Endothelial cell of umbilical vein (primary cell): Measurements from ENCODE around the gene CDC42SE2. TPM values are rescaled to one million over a fixed set of nuclear protein-coding genes. Genes with fewer than 3 reads are reported as not detected.

ENCODE experiments used
- BruUV-seq: library from RNA; stranded (reverse); fragments of 400-500 nt; replicated peaks from 2 replicates; lab custom pipeline; 2021; lab: Mats Ljungman, UMichigan
- CTCF ChIA-PET: fragments of 300-600, 350-600 bp; sonication (Branson Sonifier 250); formaldehyde crosslinking; loops from one replicate; lab custom pipeline; 2021; ENCODE audit warnings: antibody characterized with exemption, inconsistent platforms; lab: Charles Lee
- POLR2A ChIA-PET: fragments of 300-600, 350-600 bp; sonication (Branson Sonifier 250); formaldehyde crosslinking; loops from one replicate; lab custom pipeline; 2021; ENCODE audit warnings: antibody characterized with exemption, inconsistent platforms; lab: Charles Lee
- DNase-seq: peaks from one replicate; pipeline ENCODE4 v3.0.0-alpha.2; 2011; ENCODE audit warnings: low read depth, low spot score
- FAIRE-seq: peaks from 2 replicates; lab custom pipeline; 2011; peaks lifted over from hg19 to GRCh38; lab: Jason Lieb, UNC
- H2AFZ ChIP-seq: 2 replicates; pipeline ENCODE4 v1.6.0; 2012; ENCODE audit warnings: low read depth, low read length, control low read depth, inconsistent platforms
- H3K27ac ChIP-seq: 2 replicates; pipeline ENCODE4 v1.5.1; 2011; ENCODE audit warnings: low read depth, mild to moderate bottlenecking, control low read depth, low read length, moderate library complexity; ENCODE audit not compliant: insufficient read depth
- H3K27me3 ChIP-seq, 2 experiments: 2 replicates each; pipeline versions ENCODE4 v1.6.0 to v1.6.1; 2011; ENCODE audit warnings: low read length in 2 of 2, mixed read lengths in 1 of 2; ENCODE audit not compliant: control insufficient read depth in 2 of 2, insufficient read depth in 2 of 2
- H3K36me3 ChIP-seq, 2 experiments: 2 replicates in 1 of 2; 3 replicates in 1 of 2; pipeline ENCODE4 v1.5.1; 2011; ENCODE audit warnings: low read length in 2 of 2, mild to moderate bottlenecking in 1 of 2, moderate library complexity in 1 of 2; ENCODE audit not compliant: control insufficient read depth in 2 of 2, insufficient read depth in 2 of 2; ENCODE audit errors: extremely low read depth in 1 of 2
- H3K4me1 ChIP-seq: 3 replicates; pipeline ENCODE4 v1.5.1; 2011; ENCODE audit warnings: mild to moderate bottlenecking, low read length; ENCODE audit not compliant: control insufficient read depth, insufficient read depth; ENCODE audit errors: extremely low read depth
- H3K4me2 ChIP-seq: 2 replicates; pipeline ENCODE4 v1.6.1; 2011; ENCODE audit warnings: low read length, control low read depth, mixed read lengths; ENCODE audit not compliant: insufficient read depth
- H3K4me3 ChIP-seq, 3 experiments: fragments of 200-600 bp in 1 of 3; sonication (generic), shearing (Covaris generic) in 1 of 3; replicated peaks in 1 of 3; 2 replicates each; pipeline ENCODE4 v1.5.1; 2011 to 2016; ENCODE audit warnings: control low read depth in 3 of 3, low read length in 3 of 3, mild to moderate bottlenecking in 2 of 3, inconsistent platforms in 1 of 3, low read depth in 1 of 3, moderate library complexity in 1 of 3; ENCODE audit not compliant: insufficient read depth in 1 of 3
- H3K79me2 ChIP-seq: 2 replicates; pipeline ENCODE4 v1.6.0; 2012; ENCODE audit warnings: low read length, inconsistent platforms; ENCODE audit not compliant: control insufficient read depth, insufficient read depth
- H3K9ac ChIP-seq: replicated peaks from 2 replicates; pipeline ENCODE3; 2011; ENCODE audit warnings: low read length, control low read depth; ENCODE audit not compliant: insufficient read depth; ENCODE audit errors: extremely low read depth
- H3K9me1 ChIP-seq: replicated peaks from 3 replicates; pipeline ENCODE4 v1.6.0; 2011; ENCODE audit warnings: mild to moderate bottlenecking, low read length; ENCODE audit not compliant: control insufficient read depth, insufficient read depth; ENCODE audit errors: extremely low read depth
- H3K9me3 ChIP-seq: replicated peaks from 2 replicates; pipeline ENCODE4 v1.5.1; 2012; ENCODE audit warnings: low read length, inconsistent platforms; ENCODE audit not compliant: control insufficient read depth, insufficient read depth
- H4K20me1 ChIP-seq: replicated peaks from 2 replicates; pipeline ENCODE3; 2011; ENCODE audit warnings: mild to moderate bottlenecking, low read length; ENCODE audit not compliant: control insufficient read depth, insufficient read depth; ENCODE audit errors: extremely low read depth
- EZH2 ChIP-seq: IDR thresholded peaks from 2 replicates; pipeline ENCODE4 v1.6.1; 2012; ENCODE audit warnings: borderline replicate concordance, low read depth, mild to moderate bottlenecking, moderate library complexity, low read length, inconsistent platforms; ENCODE audit not compliant: severe bottlenecking
- FOS ChIP-seq: IDR thresholded peaks from 2 replicates; pipeline ENCODE4 v1.6.1; 2011; ENCODE audit warnings: mild to moderate bottlenecking, low read length, moderate library complexity, borderline replicate concordance; ENCODE audit not compliant: insufficient read depth
- GATA2 ChIP-seq: IDR thresholded peaks from 2 replicates; pipeline ENCODE4 v1.7.0; 2011; ENCODE audit warnings: low read depth, mild to moderate bottlenecking, moderate library complexity, mixed read lengths, low read length; ENCODE audit not compliant: insufficient read length, insufficient read depth
- JUN ChIP-seq: IDR thresholded peaks from 2 replicates; pipeline ENCODE4 v1.6.1; 2011; ENCODE audit warnings: borderline replicate concordance, low read depth; ENCODE audit not compliant: insufficient read length, insufficient read depth
- MYC ChIP-seq: IDR thresholded peaks from one replicate; pipeline ENCODE4 v1.6.1; 2011; ENCODE audit warnings: mild to moderate bottlenecking, low read depth, low read length
- POLR2A ChIP-seq: IDR thresholded peaks from 2 replicates; pipeline ENCODE4 v1.6.1; 2012; ENCODE audit warnings: low read depth, mild to moderate bottlenecking, control low read depth, low read length
- POLR2AphosphoS5 ChIP-seq: IDR thresholded peaks from 2 replicates; pipeline ENCODE4 v1.6.1; 2012; ENCODE audit warnings: low read depth, mild to moderate bottlenecking, control low read depth, low read length, moderate library complexity; ENCODE audit not compliant: insufficient read depth
- dilution Hi-C: fragments of 300-500 bp; cut with MboI; formaldehyde crosslinking; loops from one replicate; pipeline ENCODE4 v1.15.0; 2019; ENCODE audit warnings: low sequenced_read_pairs; ENCODE audit not compliant: extremely low pct_ligation_motif_present
- intact Hi-C: fragments of 100-400 bp; cut with micrococcal nuclease; formaldehyde crosslinking; loops from one replicate; pipeline ENCODE4 v1.10.0; 2022
- polyA plus RNA-seq, 4 experiments: library from polyadenylated mRNA; depleted of rRNA in 3 of 4; stranded (reverse) in 3 of 4; unstranded in 1 of 4; fragments of >200 nt; gene quantifications; 2 replicates each; pipeline versions ENCODE4 v1.2.1 to v1.2.3, GENCODE V29; 2011 to 2012; ENCODE audit warnings: missing spikeins in 1 of 4
- total RNA-seq: library from RNA; stranded (reverse); gene quantifications from 2 replicates; pipeline ENCODE4 v1.2.3, GENCODE V29; 2021
- TF ChIP-seq, protein P1 (sequence below), 2 donors: IDR thresholded peaks; 1 replicate in 1 of 2; 2 replicates in 1 of 2; pipeline ENCODE4 v1.5.1; 2011; ENCODE audit warnings: low read length in 2 of 2, mild to moderate bottlenecking in 2 of 2, moderate library complexity in 2 of 2, control low read depth in 1 of 2, inconsistent platforms in 1 of 2, low read depth in 1 of 2; ENCODE audit not compliant: insufficient read depth in 1 of 2; ENCODE audit errors: extremely low read depth in 1 of 2
- TF ChIP-seq, protein P2 (sequence below): IDR thresholded peaks from 2 replicates; pipeline ENCODE4 v1.6.1; 2011; ENCODE audit not compliant: insufficient read depth, insufficient read length

CDC42SE2 gene
- total and polyA plus RNA-seq, 2 donors (not counting 3 experiments of a cell fraction or from before 2014, with no cell fraction given) = 14.7 to 21.9 TPM

DNA sequence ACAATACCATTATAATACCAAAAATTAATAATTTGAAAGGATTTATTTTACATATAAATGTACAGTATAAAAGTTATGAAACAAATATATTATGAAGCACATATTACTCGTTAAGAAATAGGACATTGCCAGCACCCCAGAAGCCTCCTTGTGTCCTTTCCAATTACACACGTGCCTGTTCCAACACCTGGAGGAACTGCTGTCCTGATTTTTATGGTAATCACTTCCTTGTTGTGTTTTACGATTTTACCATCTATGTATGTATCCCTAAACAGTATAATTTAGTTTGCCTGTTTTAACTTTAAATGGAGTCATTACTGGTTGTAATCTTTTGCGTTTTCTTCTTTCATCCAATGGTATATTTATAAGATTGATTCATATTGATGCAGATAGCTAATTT lies 105.0 kb downstream of the CDC42SE2 start:
- dilution Hi-C loops = no loop called here
- Histone ChIP-seq H3K79me2 (peaks cover 9% of the 10 kb centered on the region), H3K9ac (no peak overlapping the region), H3K27me3 (no peaks in the 10 kb centered on the region), H3K36me3 (no peaks in the 10 kb centered on the region), H3K27ac (no peak overlapping the region), H3K9me1 (no peaks in the 10 kb centered on the region), H3K4me1 (no peaks in the 10 kb centered on the region), H3K4me3 (no peak overlapping the region), H3K4me2 (no peak overlapping the region), H3K9me3 (no peaks in the 10 kb centered on the region), H4K20me1 (no peaks in the 10 kb centered on the region), H2AFZ (no peak overlapping the region)
- TF ChIP-seq, protein P1, sequence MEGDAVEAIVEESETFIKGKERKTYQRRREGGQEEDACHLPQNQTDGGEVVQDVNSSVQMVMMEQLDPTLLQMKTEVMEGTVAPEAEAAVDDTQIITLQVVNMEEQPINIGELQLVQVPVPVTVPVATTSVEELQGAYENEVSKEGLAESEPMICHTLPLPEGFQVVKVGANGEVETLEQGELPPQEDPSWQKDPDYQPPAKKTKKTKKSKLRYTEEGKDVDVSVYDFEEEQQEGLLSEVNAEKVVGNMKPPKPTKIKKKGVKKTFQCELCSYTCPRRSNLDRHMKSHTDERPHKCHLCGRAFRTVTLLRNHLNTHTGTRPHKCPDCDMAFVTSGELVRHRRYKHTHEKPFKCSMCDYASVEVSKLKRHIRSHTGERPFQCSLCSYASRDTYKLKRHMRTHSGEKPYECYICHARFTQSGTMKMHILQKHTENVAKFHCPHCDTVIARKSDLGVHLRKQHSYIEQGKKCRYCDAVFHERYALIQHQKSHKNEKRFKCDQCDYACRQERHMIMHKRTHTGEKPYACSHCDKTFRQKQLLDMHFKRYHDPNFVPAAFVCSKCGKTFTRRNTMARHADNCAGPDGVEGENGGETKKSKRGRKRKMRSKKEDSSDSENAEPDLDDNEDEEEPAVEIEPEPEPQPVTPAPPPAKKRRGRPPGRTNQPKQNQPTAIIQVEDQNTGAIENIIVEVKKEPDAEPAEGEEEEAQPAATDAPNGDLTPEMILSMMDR (IDR thresholded peaks at IDR 0.05; ENCODE audit: extremely low read depth in 1 of 2, insufficient read depth in 1 of 2, low read depth in 1 of 2, low read length in 2 of 2) = no peak
- TF ChIP-seq MYC (no peak), POLR2A (no peak), POLR2AphosphoS5 (no peak), GATA2 (no peak), FOS (no peak), EZH2 (no peak), JUN (no peak)
- TF ChIP-seq, protein P2, sequence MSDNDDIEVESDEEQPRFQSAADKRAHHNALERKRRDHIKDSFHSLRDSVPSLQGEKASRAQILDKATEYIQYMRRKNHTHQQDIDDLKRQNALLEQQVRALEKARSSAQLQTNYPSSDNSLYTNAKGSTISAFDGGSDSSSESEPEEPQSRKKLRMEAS = no peak
- no peak for FAIRE-seq
- ChIA-PET POLR2A (no interaction called here), CTCF (interaction anchor here (1.5 kb wide), 1 partner anchor 9 kb away, joined by 3 read pairs; no protein-coding TSS in a partner anchor)
- no peak for DNase-seq
- intact Hi-C loops = no loop called here
- BruUV-seq = no TSS peak
